ENCODE measurements around the gene NMUR1. TPM values are rescaled to one million over a fixed set of nuclear protein-coding genes. Genes with fewer than 3 reads are reported as not detected.

Gene NMUR1
- total RNA-seq, 1 donor from 2014 or later, result 0.38 TPM

DNA sequence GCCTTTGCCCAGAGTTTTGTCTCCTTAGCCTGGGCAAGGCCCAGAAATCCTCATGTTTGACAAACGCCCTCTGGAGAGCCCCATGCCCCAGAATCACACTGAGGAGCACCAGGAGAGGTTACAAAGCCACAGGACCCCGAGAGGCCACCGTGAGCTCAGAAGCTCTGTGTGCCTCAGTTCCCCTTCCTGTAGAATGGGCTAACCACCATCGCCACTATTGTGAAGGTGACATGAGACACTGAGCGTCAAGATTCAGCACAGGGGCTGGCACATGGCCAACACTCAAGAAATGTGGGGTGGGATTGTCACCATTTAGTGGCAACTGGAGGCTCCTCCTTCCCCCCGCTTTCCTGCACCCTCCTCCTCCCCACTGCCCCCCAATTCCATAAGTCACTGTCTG is 1.2 kb upstream of the NMUR1 start:
- ATAC-seq (no peak), DNase-seq (ENCODE audit: missing footprints) (no peak)
- intact Hi-C loops (cut with DNase I), result loop anchor here (1.0 kb wide), 1 partner anchor 26 kb away; no protein-coding TSS in a partner anchor

DNA sequence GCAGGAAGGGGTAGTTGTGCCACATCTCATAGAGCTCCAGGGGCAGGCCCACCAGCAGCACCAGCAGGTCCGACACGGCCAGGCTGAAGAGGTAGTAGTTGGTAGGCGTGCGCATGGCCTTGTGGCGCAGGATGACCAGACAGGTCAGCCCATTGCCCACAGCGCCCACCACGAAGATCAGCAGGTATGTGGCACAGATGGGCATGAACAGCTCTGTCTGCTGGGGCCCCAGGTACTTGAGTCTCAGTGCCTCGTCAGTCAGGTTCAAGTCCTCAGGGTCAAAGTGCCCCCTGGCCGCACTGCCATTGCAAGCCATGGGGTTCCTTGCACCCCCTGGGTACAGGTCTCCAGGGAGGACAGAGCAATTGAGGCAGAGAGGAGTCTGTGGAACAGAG is 1.6 kb downstream of the NMUR1 start:
- intact Hi-C loops (cut with DNase I), result no loop called here
- DNase-seq (ENCODE audit: missing footprints), result no peak
- no peak for ATAC-seq

- peak; percentile 59 for DNase-seq (ENCODE audit: missing footprints)
- ATAC-seq, result no peak
- intact Hi-C loops (cut with DNase I), result no loop called here
Observed at GRCh38 chr2:231527955-231528635, 2.1 kb downstream of the NMUR1 start.

GRCh38 chr2:231527091-231527395 is 3.2 kb downstream of the NMUR1 start:
- DNase-seq (ENCODE audit: missing footprints) (no peak), ATAC-seq (no peak)
- intact Hi-C loops (cut with DNase I), result no loop called here

GRCh38 chr2:231526341-231527090 is 3.7 kb downstream of the NMUR1 start:
- intact Hi-C loops (cut with DNase I), result no loop called here
- DNase-seq (ENCODE audit: missing footprints) (no peak), ATAC-seq (no peak)

GRCh38 chr2:231525248-231526163 is 4.7 kb downstream of the NMUR1 start:
- intact Hi-C loops (cut with DNase I), result no loop called here
- DNase-seq (ENCODE audit: missing footprints), result peak; percentile 69
- ATAC-seq, result no peak

- DNase-seq (ENCODE audit: missing footprints) (no peak), ATAC-seq (peak; percentile 46)
- intact Hi-C loops (cut with DNase I), result no loop called here
Observed at GRCh38 chr2:231524477-231525247, 5.6 kb downstream of the NMUR1 start.

DNA sequence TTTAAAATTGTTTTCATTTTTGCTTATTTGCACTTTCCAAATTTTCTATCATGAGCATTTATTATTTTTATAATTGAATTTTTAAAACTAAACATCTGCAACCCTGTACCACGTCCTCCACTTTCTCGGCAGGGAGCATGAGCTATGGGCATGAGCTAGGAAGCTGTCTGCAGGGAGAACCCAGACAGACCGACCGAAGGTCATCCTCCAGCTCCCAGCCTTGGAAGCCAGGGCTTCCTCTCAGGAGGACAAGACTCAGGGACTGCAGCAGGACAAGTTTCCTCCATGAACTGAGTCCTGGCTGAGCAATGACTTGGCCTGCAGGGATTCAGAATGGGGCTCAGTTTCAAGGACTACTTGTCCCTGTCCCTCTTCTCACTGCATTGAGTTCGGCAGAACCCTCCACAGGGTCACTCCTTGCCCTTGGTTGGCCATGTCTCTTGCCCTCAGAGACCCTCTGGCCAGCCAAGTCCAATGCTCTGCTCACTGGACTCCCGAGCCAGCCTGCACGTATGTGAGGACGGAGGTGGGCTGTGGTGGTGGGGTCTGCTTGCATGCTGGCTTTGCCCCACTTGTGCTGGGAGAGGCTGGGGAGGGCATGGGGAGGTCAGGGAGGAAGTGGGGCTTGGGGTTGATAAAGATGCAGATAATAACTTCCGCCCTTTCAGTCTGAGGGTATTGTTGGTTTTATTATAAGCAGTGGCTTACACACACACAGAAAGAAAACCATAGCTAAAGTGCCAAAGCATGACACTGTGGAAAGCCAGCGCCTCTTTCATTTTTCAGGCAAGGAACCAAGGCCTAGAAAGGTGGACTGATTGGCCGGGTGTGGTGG is 6.6 kb downstream of the NMUR1 start:
- ATAC-seq (no peak), DNase-seq (ENCODE audit: missing footprints) (no peak)
- intact Hi-C loops (cut with DNase I), result no loop called here

- DNase-seq (ENCODE audit: missing footprints), result no peak
- intact Hi-C loops (cut with DNase I), result no loop called here
- no peak for ATAC-seq
Observed at GRCh38 chr2:231522418-231523180, 7.6 kb downstream of the NMUR1 start.

GRCh38 chr2:231521443-231521842 is 8.8 kb downstream of the NMUR1 start:
- no peak for DNase-seq (ENCODE audit: missing footprints)
- intact Hi-C loops (cut with DNase I), result no loop called here
- ATAC-seq, result no peak

DNA sequence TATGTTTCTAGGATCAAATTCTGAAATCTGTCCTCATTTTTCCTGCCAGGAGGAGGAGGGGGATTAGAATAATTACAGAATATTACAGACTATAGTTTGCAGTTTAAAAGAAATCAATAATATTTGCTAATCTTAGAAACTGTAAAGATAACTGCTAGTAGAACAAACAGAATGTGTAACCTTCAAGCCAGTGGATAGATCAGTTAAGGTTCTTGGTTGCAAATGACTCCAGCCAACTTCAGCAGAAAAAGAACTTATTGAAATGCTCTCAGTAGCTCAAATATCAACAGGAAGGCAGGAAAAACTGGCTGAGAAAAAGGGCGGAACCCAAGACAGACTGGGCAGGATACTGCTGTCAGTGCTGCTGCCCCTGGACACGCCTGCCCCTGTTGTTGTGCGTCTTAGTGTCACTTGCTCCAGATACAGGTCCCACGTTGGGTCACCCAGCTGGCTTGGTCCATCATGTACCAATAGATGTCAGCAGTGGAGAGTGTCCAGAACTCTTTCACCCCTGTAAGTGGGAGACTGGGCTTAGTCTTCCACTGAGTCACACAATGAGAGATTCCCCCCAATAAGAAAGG is 10.2 kb downstream of the NMUR1 start:
- DNase-seq (ENCODE audit: missing footprints), result no peak
- ATAC-seq, result no peak
- intact Hi-C loops (cut with DNase I), result loop anchor here (5.0 kb wide), 1 partner anchor 82 kb away; no protein-coding TSS in a partner anchor

DNA sequence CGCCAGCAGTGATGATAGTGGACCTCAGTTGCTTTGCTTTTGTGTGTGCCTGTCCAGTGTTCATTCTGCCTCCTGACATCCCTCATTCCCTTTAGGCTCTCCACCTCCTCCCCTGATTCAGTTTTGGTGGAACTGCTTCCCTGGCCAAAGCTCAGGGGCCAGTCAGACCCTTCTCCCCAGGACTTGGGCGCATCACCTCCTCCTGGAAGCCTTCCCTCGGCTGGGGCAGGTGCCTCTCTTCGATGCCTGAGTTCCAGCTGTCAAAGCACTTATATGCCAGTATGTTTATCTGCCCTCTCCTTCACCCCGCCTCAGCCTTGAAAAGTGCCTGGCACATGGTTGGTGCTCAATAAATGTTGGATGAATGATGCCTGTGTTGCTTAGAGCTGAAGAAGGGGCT is 11.5 kb downstream of the NMUR1 start:
- intact Hi-C loops (cut with DNase I), result loop anchor here (5.0 kb wide), 1 partner anchor 84 kb away; no protein-coding TSS in a partner anchor
- no peak for DNase-seq (ENCODE audit: missing footprints)
- no peak for ATAC-seq

DNA sequence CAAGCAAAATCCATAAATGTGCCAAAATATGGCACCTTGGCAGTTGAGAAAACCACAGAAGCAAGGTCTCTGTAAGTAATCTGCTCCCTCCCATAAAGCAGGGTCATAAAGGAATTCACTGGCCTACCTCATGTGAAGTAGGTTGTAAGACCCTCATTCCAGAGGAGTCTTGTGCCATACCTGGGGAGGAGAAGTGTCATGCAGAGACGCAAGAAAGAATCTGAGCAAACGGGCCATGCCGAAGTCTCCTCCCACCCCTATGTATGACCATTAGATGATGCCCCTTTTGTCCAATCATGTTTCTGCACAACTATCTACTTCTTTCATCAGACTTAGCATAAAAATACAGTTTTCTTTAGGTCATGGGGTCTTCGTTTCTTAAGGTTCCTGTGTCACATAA is 14.6 kb downstream of the NMUR1 start:
- no peak for DNase-seq (ENCODE audit: missing footprints)
- intact Hi-C loops (cut with DNase I), result loop anchor here (2.0 to 5.0 kb wide), 2 partner anchors 39 to 87 kb away; no protein-coding TSS in a partner anchor

DNA sequence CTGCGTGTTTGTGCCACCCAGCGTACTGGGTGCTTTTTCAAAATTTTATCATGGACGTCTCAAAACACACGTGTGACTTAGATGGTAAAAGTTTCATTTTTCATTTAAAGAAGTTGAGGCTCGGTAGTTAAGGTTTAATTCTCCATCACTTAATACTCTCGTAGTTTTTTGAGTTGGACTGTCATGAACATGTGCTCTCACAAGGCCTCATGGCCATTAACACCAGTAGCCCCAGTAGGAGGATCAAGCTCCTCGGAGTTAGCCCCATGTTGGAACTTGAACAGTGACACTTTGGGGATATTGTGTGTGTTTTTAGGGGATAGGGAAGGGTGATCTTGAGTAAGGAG is 15.3 kb downstream of the NMUR1 start:
- intact Hi-C loops (cut with DNase I), result loop anchor here (5.0 kb wide), 2 partner anchors 48 to 87 kb away; no protein-coding TSS in a partner anchor
- ATAC-seq, result no peak
- DNase-seq (ENCODE audit: missing footprints), result no peak

More for the DNA sequence above, 14.6 kb downstream of the NMUR1 start:
- no peak for ATAC-seq

- DNase-seq (ENCODE audit: missing footprints), result peak; percentile 99
- intact Hi-C loops (cut with DNase I), result loop anchor here (5.0 kb wide), 1 partner anchor 47 kb away; no protein-coding TSS in a partner anchor
- ATAC-seq, result peak; percentile 100
Observed at GRCh38 chr2:231514225-231514950, 15.9 kb downstream of the NMUR1 start.

- ATAC-seq (no peak), DNase-seq (ENCODE audit: missing footprints) (no peak)
- intact Hi-C loops (cut with DNase I), result loop anchor here (5.0 kb wide), 1 partner anchor 46 kb away; no protein-coding TSS in a partner anchor
Observed at GRCh38 chr2:231513746-231514224, 16.5 kb downstream of the NMUR1 start.
